Neural progenitor cell (in vitro differentiated cells): ENCODE results near the gene CSAD. TPM values are rescaled to one million over a fixed set of nuclear protein-coding genes. Genes with fewer than 3 reads are reported as not detected.

Experiments used
- DNase-seq: peaks from one replicate; pipeline ENCODE4 v3.0.0-alpha.2; 2016; ENCODE audit warnings: low spot score
- H2AFZ ChIP-seq: fragments of 200-600 bp; sonication (generic); replicated peaks from 2 replicates; pipeline ENCODE4 v1.6.1; 2016; ENCODE audit warnings: antibody characterized with exemption
- H3F3A ChIP-seq: fragments of 200-600 bp; sonication (generic); 2 replicates; pipeline ENCODE4 v1.6.1; 2016; ENCODE audit warnings: antibody characterized with exemption, low read depth
- H3K27ac ChIP-seq: fragments of 200-600 bp; sonication (generic); 2 replicates; pipeline ENCODE4 v1.5.1; 2016; ENCODE audit warnings: mild to moderate bottlenecking
- H3K27me3 ChIP-seq: fragments of 200-600 bp; sonication (generic); 2 replicates; pipeline ENCODE4 v1.6.1; 2016; ENCODE audit warnings: mild to moderate bottlenecking, moderate library complexity
- H3K36me3 ChIP-seq: fragments of 200-600 bp; sonication (generic); 2 replicates; pipeline ENCODE4 v1.5.1; 2016
- H3K4me1 ChIP-seq: fragments of 200-600 bp; sonication (generic); 2 replicates; pipeline ENCODE4 v1.6.1; 2016; ENCODE audit warnings: mixed run types
- H3K4me2 ChIP-seq: fragments of 200-600 bp; sonication (generic); 2 replicates; pipeline ENCODE4 v1.6.1; 2016
- H3K4me3 ChIP-seq: fragments of 200-600 bp; sonication (generic); 2 replicates; pipeline ENCODE4 v1.5.1; 2016
- H3K79me2 ChIP-seq: fragments of 200-600 bp; sonication (generic); 2 replicates; pipeline ENCODE4 v1.6.1; 2016; ENCODE audit warnings: low read depth
- H3K9ac ChIP-seq: fragments of 200-600 bp; sonication (generic); 2 replicates; pipeline ENCODE4 v1.6.1; 2016
- H3K9me3 ChIP-seq: fragments of 200-600 bp; sonication (generic); 2 replicates; pipeline ENCODE4 v1.5.1; 2016; ENCODE audit warnings: low read depth
- H4K20me1 ChIP-seq: fragments of 200-600 bp; sonication (generic); 2 replicates; pipeline ENCODE4 v1.6.1; 2016; ENCODE audit warnings: low read depth
- H3K27ac Mint-ChIP-seq: 3 replicates; pipeline ENCODE4 v1.8.0; 2021; ENCODE audit warnings: mixed read lengths
- H3K27me3 Mint-ChIP-seq: 2 replicates; pipeline ENCODE4 v1.8.0; 2022; ENCODE audit warnings: low read depth, mild to moderate bottlenecking, inconsistent platforms, moderate library complexity, mixed read lengths; ENCODE audit not compliant: insufficient read depth
- H3K36me3 Mint-ChIP-seq: 3 replicates; pipeline ENCODE4 v1.8.0; 2021; ENCODE audit warnings: mixed read lengths
- H3K4me1 Mint-ChIP-seq: 3 replicates; pipeline ENCODE4 v1.8.0; 2021; ENCODE audit warnings: mixed read lengths
- H3K4me3 Mint-ChIP-seq: 3 replicates; pipeline ENCODE4 v1.8.0; 2021; ENCODE audit warnings: mild to moderate bottlenecking, moderate library complexity, mixed read lengths
- H3K9me3 Mint-ChIP-seq: 3 replicates; pipeline ENCODE4 v1.8.0; 2020; ENCODE audit warnings: mixed read lengths
- EZH2 ChIP-seq: fragments of 200-600 bp; sonication (generic); IDR thresholded peaks from 2 replicates; pipeline ENCODE4 v1.6.1; 2017; ENCODE audit warnings: antibody characterized with exemption, mild to moderate bottlenecking, moderate library complexity
- EZH2phosphoT487 ChIP-seq: fragments of 200-600 bp; sonication (generic); IDR thresholded peaks from 2 replicates; pipeline ENCODE4 v1.6.1; 2017; ENCODE audit warnings: antibody characterized with exemption
- total RNA-seq: library from RNA; depleted of rRNA; stranded (reverse); fragments of >200 nt; gene quantifications from 2 replicates; pipeline ENCODE4 v1.2.3, GENCODE V29; 2015; ENCODE audit warnings: low replicate concordance
- TF ChIP-seq, protein P1 (sequence below): fragments of 200-600 bp; sonication (generic); IDR thresholded peaks from 2 replicates; pipeline ENCODE4 v1.5.1; 2017; ENCODE audit warnings: antibody characterized with exemption, mild to moderate bottlenecking

Gene CSAD
- total RNA-seq, 1 donor from 2014 or later: 26.9 TPM

GRCh38 chr12:53182903-53183302, 2.2 kb upstream of the CSAD start:
- Histone ChIP-seq H3K36me3 (peaks cover 5% of the 10 kb centered on the region), H3K27ac (no peak overlapping the region), H3K4me2 (peak overlapping the region; percentile 92), H3K79me2 (peaks cover 34% of the 10 kb centered on the region), H3K4me3 (peak overlapping the region; percentile 78), H2AFZ (no peak overlapping the region), H3K9ac (no peak overlapping the region), H3F3A (peaks cover 36% of the 10 kb centered on the region), H4K20me1 (peaks cover 21% of the 10 kb centered on the region), H3K4me1 (peaks cover 32% of the 10 kb centered on the region), H3K9me3 (no peaks in the 10 kb centered on the region), H3K27me3 (peaks cover 6% of the 10 kb centered on the region)
- Mint-ChIP-seq H3K9me3 (no peaks in the 10 kb centered on the region), H3K27ac (no peak overlapping the region), H3K4me1 (peaks cover 38% of the 10 kb centered on the region), H3K4me3 (peak overlapping the region; percentile 97), H3K36me3 (peaks cover 46% of the 10 kb centered on the region), H3K27me3 (peaks cover 7% of the 10 kb centered on the region)
- TF ChIP-seq EZH2phosphoT487 (no peak), EZH2 (no peak)
- TF ChIP-seq, protein P1, sequence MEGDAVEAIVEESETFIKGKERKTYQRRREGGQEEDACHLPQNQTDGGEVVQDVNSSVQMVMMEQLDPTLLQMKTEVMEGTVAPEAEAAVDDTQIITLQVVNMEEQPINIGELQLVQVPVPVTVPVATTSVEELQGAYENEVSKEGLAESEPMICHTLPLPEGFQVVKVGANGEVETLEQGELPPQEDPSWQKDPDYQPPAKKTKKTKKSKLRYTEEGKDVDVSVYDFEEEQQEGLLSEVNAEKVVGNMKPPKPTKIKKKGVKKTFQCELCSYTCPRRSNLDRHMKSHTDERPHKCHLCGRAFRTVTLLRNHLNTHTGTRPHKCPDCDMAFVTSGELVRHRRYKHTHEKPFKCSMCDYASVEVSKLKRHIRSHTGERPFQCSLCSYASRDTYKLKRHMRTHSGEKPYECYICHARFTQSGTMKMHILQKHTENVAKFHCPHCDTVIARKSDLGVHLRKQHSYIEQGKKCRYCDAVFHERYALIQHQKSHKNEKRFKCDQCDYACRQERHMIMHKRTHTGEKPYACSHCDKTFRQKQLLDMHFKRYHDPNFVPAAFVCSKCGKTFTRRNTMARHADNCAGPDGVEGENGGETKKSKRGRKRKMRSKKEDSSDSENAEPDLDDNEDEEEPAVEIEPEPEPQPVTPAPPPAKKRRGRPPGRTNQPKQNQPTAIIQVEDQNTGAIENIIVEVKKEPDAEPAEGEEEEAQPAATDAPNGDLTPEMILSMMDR: no peak
- no peak for DNase-seq

- Mint-ChIP-seq H3K27ac (no peak overlapping the region), H3K36me3 (peaks cover 38% of the 10 kb centered on the region), H3K4me3 (peak overlapping the region; percentile 97), H3K27me3 (peaks cover 3% of the 10 kb centered on the region), H3K9me3 (no peaks in the 10 kb centered on the region), H3K4me1 (peaks cover 40% of the 10 kb centered on the region)
- Histone ChIP-seq H3K27ac (no peak overlapping the region), H3K27me3 (peaks cover 15% of the 10 kb centered on the region), H3F3A (peaks cover 35% of the 10 kb centered on the region), H3K9ac (no peak overlapping the region), H2AFZ (no peak overlapping the region), H3K4me1 (peaks cover 32% of the 10 kb centered on the region), H3K4me3 (peak overlapping the region; percentile 78), H3K36me3 (peaks cover 5% of the 10 kb centered on the region), H3K9me3 (no peaks in the 10 kb centered on the region), H3K79me2 (peaks cover 34% of the 10 kb centered on the region), H3K4me2 (peak overlapping the region; percentile 92), H4K20me1 (peaks cover 21% of the 10 kb centered on the region)
- TF ChIP-seq, protein P1: no peak
- TF ChIP-seq EZH2 (no peak), EZH2phosphoT487 (no peak)
- DNase-seq: no peak
These were observed 1.2 kb upstream of the CSAD start for GRCh38 chr12:53181935-53182334.

- Mint-ChIP-seq H3K4me3 (peak overlapping the region; percentile 97), H3K36me3 (peaks cover 29% of the 10 kb centered on the region), H3K9me3 (no peaks in the 10 kb centered on the region), H3K4me1 (peaks cover 40% of the 10 kb centered on the region), H3K27me3 (peaks cover 3% of the 10 kb centered on the region), H3K27ac (peak overlapping the region; percentile 98)
- Histone ChIP-seq H3K9ac (peak overlapping the region; percentile 60), H2AFZ (peak overlapping the region; percentile 45), H3K4me2 (peak overlapping the region; percentile 92), H3K9me3 (no peaks in the 10 kb centered on the region), H4K20me1 (peaks cover 21% of the 10 kb centered on the region), H3K4me1 (peaks cover 32% of the 10 kb centered on the region), H3F3A (peaks cover 35% of the 10 kb centered on the region), H3K27me3 (peaks cover 24% of the 10 kb centered on the region), H3K36me3 (peaks cover 5% of the 10 kb centered on the region), H3K4me3 (peak overlapping the region; percentile 78), H3K27ac (peak overlapping the region; percentile 88), H3K79me2 (peaks cover 34% of the 10 kb centered on the region)
- TF ChIP-seq EZH2 (no peak), EZH2phosphoT487 (no peak)
- TF ChIP-seq, protein P1: no peak
- DNase-seq: peak; percentile 94
These were observed 363 bp upstream of the CSAD start for GRCh38 chr12:53180931-53181645.
